Measurements from ENCODE around the gene TTLL13. TPM values are rescaled to one million over a fixed set of nuclear protein-coding genes. Genes with fewer than 3 reads are reported as not detected.
"Not testable (repeated sequence)": the region's sequence is repeated elsewhere in the genome, so short reads cannot be mapped to it uniquely, and the experiment has no call there.

Gene TTLL13
- total RNA-seq, 1 donor from 2014 or later: 0.20 TPM

DNA sequence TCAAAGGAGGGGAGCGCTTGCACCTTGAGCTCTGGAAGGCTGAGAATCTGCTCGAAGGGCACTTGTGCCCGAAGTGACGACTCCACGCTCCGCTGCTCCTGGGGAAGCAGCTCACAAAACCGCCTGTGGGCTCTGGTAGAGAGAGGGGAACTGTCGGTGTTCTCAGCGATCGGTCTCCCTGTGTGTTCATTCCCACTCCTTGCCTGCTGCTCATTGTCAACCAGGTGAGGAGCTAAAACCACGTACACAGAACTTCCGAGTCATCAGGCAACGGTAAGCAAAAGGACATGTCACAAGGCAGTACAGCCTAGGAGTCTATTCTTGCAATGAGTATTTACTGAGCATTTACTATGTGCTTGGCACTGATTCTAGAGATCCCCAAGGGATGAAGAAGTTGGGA is 17.2 kb upstream of the TTLL13 start:
- DNase-seq (no peak), ATAC-seq (no peak)
- intact Hi-C loops (cut with micrococcal nuclease): no loop called here

DNA sequence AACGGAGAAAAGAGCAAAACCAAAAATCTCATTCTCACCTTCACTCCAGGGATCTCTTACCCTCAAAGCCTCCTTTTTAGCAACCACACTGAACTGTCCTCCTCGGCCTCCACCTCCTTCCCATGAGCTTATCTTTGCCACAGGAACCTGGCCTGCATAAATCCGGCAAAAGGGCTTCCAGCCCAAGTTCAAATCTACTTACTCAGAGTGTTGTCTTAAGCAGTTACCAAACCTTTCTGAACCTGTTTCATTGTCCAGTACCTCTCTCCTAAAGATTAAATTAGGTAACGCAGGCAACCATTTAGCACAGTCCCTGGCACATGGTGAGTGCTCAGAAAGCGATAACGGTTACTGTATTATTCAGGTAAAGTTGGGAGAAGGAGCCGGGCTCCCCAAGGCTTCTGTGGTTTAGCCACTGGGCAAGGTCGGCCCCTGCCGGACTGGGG is 16.4 kb upstream of the TTLL13 start:
- no peak for ATAC-seq

DNA sequence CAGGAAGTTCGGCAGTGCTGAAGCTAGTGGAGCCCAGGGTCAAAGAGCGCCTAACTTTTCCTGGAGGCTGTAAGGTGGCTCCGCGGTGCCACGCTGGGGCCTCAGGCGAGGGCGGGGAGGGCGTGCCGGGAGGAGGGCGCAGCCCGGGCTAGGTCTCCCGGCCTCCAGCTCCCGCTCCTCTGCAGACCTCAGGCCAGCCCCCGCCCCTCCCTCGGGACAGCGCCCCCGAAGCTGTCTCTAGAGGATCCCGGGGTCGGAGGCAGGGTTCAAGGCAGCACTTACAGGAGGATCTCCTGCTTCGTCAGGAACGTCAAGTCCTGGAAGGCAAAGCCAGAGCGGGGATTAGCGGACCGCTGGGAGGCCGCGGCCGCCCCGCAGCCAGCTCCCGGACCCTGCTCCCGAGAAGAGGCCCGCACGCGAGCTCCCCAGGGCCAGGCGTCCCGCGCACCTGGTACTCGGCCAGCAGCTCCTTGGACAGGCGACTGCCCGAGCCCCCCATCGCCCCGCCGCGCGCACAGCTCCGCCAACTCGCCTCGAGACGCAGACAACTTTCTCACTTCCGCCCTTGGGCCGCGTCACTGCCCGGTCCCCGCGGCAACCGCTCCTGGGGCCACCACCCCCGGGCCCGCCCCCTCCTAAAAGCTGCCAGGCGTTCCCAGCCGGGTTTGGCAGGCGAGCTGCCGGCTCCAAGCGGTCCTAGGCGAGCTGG is 15.8 kb upstream of the TTLL13 start, which contains the start of gene CIB1:
Gene CIB1 (minus strand): TSS at position 555 of the 709 bp plus-strand sequence. CDS start 56 bp downstream, at position 499.
- intact Hi-C loops (cut with micrococcal nuclease): no loop called here
- peak; percentile 94 for ATAC-seq
- DNase-seq: peak; percentile 99

More for the DNA sequence above, 16.4 kb upstream of the TTLL13 start:
- DNase-seq: no peak
- intact Hi-C loops (cut with micrococcal nuclease): no loop called here

DNA sequence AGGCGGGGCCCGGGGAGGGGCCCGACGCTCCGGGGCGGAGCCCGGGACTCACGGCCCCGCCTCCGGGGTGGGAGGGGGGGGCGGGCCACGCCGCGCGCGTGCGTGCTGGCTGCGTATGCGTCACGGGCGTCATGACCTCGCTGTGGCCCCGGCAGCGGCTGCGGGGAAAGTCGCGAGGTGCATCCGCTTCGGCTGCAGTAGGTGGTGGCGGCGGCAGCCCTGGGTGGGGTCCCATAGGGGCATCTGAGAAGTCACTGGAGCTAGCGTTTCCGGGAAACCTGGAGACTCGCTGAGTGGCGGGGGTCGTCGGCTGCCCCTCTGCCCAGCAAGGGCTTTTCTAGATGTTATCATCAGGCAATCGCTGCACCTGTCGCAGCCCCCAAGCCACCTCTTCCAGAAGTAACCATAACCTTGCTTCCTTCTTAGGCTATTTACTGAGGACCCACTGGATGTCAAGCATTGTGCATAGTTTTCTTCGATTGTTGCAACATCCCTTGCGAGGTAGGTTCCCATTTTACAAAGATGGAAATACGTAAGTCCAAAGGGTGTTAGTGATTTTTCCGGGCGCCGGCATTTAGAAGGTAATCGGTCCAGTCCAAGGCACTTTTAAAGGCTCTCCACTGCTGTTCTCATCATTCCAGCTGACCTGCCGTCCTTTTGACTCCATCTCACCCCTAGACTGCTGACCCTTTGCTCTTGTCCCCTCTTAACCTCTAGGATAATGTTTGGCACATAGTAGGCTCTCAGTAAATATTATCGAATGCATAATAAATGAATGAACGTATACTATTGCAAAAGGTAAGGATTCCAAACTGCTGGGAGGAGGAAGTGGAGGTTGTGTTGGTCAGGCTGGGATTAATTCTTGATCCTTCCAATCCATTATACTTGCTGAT is 15.0 kb upstream of the TTLL13 start, which contains the start of gene GDPGP1:
Gene GDPGP1 (plus strand): TSS at position 114 of the 893 bp plus-strand sequence. CDS start 6,700 bp downstream, outside the sequence.
- no peak for ATAC-seq
- intact Hi-C loops (cut with micrococcal nuclease): no loop called here

DNA sequence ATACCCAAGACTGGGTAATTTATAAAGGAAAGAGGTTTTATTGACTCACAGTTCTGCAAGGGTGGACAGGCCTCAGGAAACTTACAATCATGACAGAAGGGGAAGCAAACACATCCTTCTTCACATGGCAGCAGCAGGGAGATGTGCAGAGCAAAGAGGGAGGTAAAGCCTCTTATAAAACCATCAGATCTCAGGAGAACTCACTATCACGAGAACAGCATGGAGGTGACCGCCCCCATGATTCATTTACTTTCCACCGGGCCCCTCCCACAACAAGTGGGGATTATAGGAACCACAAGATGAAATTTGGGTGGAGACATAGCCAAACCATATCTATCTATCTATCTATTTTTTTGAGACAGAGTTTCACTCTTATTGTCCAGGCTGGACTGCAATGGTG is 10.0 kb upstream of the TTLL13 start:
- no peak for ATAC-seq
- no peak for DNase-seq
- intact Hi-C loops (cut with micrococcal nuclease): no loop called here

More for the DNA sequence above, 15.0 kb upstream of the TTLL13 start, which contains the start of gene GDPGP1:
- DNase-seq: no peak

DNA sequence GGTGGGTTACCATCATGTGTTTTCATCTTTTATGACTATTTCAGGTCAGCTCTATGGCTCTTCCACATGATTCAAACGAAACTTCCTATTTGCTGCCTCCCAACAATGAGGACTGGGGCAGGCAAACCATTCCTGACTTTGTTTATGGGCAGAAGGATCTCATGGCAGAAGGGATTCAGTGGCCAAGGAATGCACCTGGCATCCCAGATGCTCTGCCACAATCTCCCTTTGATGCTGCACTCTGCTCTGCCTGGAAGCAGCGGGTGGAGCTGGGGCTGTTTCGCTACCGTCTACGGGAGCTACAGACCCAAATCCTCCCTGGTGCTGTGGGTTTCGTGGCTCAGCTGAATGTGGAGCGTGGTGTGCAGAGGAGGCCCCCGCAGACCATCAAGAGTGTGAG is 8.5 kb upstream of the TTLL13 start:
- intact Hi-C loops (cut with micrococcal nuclease): no loop called here
- DNase-seq (no peak), ATAC-seq (no peak)

DNA sequence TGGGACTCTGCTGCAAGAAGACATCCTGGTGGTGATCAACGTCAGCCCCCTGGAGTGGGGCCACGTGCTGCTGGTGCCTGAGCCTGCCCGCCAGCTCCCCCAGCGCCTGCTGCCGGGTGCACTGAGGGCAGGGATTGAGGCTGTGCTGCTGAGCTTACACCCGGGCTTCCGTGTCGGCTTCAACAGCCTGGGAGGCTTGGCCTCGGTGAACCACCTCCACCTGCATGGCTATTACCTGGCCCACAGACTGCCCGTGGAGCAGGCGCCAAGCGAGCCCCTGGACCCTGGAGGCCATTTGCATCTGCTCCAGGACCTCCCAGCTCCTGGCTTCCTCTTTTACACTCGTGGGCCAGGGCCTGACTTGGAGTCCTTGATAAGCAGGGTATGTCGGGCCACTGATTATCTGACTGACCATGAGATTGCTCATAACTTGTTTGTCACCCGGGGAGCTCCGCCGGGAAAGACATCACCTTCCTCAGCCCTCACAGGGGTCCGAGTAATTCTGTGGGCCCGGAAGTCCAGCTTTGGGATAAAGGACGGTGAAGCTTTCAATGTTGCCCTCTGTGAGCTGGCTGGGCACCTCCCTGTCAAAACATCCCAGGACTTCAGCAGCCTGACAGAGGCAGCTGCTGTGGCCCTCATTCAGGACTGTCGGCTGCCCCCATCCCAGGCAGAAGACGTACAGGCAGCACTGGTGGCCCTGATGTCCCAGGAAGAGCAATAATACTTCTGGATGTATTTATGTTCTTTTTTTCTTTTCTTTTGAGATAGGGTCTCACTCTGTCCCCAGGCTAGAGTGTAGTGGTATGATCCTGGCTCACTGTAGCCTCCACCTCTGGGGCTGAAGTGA is 7.8 kb upstream of the TTLL13 start:
- ATAC-seq: peak; percentile 81
- intact Hi-C loops (cut with micrococcal nuclease): no loop called here
- DNase-seq: peak; percentile 68

DNA sequence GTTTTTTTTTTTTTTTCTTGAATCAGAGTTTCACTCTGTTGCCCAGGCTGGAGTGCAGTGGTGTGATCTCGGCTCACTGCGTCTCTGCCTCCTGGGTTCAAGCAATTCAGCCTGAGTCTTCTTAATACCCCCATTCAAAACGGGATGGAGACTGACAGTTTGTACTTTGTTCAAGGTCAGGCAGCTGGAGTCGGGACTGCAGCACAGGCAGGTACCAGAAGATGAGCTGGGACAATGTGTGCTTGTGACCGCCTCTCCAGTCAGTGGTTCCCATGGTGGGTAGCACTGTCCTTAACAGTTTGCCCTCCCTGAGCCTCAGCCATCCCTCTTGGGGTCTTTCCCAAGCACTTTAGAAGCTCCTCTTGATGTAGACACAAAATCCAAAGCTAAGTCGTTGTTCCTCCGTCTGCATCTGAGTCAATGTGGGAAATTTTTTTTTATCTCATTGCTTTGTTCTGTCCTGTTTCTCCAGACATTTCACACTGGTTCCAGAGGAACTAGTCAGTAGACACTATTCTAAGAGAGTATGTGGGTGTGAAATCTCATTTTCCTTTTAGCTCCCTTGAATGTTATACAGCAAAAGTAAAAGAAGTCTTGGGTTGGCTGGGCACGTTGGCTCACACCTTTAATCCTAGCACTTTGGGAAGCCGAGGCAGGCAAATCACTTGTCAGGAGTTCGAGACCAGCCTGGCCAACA is 5.3 kb upstream of the TTLL13 start:
- no peak for DNase-seq
- no peak for ATAC-seq
- intact Hi-C loops (cut with micrococcal nuclease): no loop called here

DNA sequence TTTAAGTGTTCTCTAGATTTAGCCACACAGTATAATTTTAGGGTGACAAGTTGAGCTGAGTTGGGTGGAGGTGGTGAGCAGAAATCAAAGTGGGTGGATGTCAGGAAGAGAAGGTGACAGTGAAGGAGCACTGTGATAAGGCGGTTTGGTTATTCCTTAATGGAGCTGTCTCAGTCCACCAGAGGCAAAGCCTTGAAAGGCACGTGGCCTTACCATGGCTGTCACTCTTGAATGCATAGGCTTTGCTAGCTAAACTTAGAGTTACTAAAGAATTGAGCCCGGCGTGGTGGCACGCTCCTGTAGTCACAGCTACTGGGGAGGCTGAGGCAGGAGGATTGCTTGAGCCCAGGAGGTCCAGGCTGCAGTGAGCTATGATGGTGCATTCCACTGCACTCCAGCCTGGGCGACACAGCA is 560 bp upstream of the TTLL13 start:
- no peak for DNase-seq
- ATAC-seq: peak; percentile 80
- intact Hi-C loops (cut with micrococcal nuclease): no loop called here

DNA sequence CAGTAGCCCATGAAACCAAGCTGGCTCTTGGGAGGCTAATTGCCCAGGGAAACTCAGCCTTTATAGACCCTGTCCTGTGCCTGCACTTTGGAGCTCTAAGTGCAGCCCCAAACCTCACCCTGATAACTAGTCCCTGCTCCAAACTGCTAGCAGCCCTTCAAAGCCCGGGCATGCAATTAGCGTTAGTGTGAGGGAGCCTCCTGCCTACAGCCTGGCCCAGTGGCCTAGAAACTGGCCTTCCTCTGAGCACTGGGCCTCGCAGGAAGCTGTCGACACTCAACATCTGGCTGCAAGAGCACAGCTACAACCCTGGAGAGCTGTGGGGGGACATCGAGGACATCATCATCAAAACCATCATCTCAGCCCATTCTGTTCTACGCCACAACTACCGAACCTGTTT is 8.4 kb downstream of the TTLL13 start:
- intact Hi-C loops (cut with micrococcal nuclease): no loop called here
- ATAC-seq (no peak), DNase-seq (no peak)

DNA sequence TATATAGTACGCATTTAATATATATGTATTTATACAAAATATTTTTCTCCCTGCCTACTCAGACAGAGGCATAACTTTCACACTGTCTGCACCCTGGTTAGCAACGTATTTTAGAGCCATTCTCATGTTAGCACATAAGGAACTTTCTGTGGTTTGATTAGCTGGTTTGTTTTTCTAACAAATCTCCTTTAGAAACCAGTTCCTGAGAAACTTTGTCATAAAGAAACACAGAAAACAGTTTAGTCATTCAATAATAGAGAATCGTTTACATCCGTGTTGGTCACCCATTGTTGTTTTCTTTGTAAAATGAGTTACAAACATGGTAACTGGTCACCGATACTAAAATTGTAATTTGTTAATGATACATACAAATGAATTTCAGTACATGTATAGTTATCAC is 10.2 kb downstream of the TTLL13 start:
- ATAC-seq (no peak), DNase-seq (no peak)
- intact Hi-C loops (cut with micrococcal nuclease): no loop called here

DNA sequence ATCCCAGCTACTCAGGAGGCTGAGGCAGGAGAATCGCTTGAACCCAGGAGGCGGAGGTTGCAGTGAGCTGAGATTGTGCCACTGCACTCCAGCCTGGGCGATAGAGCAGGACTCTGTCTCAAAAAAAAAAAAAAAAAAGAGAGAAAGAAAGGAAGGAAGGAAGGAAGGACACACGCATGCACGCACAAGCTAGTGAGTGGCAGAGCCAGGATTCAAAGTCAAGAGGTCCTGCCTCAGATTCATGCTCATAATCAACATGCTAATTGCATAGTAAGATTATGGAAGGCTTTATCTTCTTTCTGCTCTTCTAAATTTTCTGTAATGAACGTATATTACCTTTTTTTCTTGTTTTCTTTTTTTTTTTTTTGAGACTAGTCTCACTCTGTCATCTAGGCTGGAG is 11.4 kb downstream of the TTLL13 start:
- ATAC-seq; DNase-seq; intact Hi-C loops (cut with micrococcal nuclease): not testable (repeated sequence)

DNA sequence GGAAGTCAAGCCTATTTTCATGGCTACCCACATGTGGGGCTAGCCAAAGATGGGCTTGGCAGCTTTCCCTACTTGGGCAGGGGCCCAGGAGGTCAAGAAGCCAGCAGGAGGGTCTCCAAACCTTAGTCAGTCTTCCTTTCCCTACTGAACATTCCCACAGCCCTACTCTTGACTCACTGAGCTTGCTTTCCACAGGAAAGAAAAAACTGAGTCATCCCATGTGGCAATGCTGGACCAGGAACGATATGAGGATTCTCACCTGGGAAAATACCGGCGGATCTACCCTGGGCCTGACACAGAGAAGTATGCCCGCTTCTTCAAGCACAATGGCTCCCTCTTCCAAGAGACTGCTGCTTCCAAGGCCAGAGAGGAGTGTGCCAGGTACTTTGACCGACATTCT is 12.5 kb downstream of the TTLL13 start:
- no peak for ATAC-seq
- no peak for DNase-seq
- intact Hi-C loops (cut with micrococcal nuclease): no loop called here

DNA sequence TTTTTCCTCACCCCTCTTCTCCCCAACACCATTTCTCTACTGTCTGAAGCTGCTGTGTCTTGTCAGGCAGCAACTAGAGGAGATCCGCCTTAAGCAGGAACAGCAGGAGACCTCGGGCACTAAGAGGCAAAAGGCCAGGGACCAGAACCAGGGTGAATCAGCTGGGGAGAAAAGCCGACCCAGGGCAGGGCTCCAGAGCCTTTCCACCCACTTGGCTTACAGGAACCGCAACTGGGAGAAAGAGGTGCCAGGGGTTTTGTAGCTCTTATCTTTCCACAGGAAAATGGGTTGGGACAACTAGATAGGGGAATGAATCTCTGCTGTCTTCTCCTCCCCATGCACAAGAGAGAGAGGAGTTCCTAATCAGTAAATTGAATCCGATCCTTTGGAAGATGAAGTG is 13.1 kb downstream of the TTLL13 start:
- ATAC-seq: no peak
- intact Hi-C loops (cut with micrococcal nuclease): no loop called here
- DNase-seq: no peak

DNA sequence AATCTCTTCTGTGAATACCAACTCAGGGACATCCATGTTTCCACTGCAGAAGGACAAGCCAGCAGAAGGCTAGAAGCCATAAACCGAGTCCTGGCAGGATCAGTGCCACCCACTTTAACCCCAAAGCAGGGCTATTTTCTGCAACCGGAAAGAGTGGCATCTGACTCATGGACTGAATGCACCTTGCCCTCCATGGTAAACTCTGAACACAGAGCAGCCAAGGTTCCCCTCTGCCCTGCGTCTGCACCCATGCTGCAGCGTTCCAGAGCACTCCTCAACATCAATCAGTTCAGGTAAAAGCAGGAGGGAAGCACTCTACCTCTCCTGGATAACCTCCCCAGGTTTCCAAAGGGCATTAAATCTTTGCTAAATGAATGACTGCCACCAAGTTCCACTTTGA is 15.3 kb downstream of the TTLL13 start:
- intact Hi-C loops (cut with micrococcal nuclease): no loop called here
- ATAC-seq: peak; percentile 4

DNA sequence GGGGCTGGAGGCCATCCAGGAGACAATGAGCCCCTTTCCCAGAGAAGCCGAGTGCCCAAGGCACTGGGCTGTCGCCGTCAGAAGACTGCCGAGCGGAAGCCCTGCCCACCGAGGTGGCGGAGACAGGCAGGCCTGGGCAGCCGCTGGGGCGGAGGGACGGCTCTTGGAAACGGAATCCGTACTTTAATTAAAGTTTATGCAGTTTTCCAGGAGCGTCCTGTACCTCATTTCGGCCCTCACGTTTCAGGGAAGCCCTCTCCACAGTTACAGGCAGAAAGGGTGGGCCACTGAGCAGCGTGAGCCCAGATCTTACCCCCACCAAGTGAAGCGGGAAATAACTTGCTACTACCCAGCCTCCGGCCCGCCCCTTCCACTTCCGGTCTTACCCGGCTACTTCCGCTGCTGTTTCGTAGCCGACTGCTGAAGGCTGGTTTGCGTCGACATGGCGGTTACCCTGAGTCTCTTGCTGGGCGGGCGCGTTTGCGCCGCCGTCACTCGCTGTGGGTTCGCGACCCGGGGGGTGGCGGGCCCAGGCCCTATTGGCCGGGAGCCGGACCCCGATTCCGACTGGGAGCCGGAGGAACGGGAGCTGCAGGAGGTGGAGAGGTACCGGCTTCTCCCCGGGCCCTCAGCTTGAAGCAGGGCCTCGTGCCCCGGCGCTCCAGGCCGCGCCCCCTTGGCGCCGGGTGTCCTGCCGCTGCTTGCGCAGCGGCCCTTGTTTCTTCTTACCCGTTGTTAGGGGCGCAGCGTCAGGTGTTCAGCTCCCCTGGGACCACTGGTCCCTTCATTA is 16.1 kb downstream of the TTLL13 start, which contains the start of gene NGRN:
Gene NGRN (plus strand): TSS at position 402 of the 790 bp plus-strand sequence. CDS start 41 bp downstream, at position 443.
- DNase-seq: peak; percentile 94
- peak; percentile 97 for ATAC-seq
- intact Hi-C loops (cut with micrococcal nuclease): no loop called here

More for the DNA sequence above, 15.3 kb downstream of the TTLL13 start:
- no peak for DNase-seq

DNA sequence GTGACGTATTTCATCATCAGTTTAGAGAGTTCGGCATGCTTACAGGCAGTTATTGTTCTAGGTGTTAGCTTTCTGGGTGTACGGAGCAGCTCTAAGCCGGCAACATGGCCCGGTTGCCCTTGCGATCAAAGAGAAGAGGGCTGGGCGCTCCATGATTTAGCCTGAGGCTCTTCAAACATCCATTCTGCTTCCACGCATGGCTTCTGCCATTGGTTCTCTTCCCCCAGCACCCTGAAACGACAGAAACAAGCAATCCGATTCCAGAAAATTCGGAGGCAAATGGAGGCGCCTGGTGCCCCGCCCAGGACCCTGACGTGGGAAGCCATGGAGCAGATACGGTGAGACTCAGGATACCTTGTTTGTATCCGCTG is 16.7 kb downstream of the TTLL13 start:
- peak; percentile 57 for DNase-seq
- intact Hi-C loops (cut with micrococcal nuclease): no loop called here

DNA sequence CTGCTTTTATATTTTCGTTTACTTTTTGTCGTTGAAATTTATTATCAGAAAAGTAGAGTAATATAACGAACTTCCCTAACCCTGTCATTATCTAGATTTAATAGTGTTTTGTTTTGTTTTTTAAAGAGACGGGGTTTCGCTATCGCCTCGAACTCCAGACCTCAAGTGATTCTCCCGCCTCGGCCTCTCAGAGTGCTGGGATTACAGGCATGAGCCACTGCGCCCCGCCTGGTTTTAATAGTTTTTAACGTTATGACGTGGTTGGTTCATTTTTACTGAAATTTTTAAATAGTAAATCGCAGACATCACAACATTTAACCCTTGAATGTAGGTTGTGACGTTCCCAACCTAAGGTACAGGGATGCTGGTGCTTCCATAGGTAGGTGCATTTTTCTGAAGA is 17.1 kb downstream of the TTLL13 start:
- intact Hi-C loops (cut with micrococcal nuclease): no loop called here
- DNase-seq (no peak), ATAC-seq (no peak)

More for the DNA sequence above, 16.7 kb downstream of the TTLL13 start:
- peak; percentile 40 for ATAC-seq

Data from left ventricle myocardium superior (tissue), 1 donor.